ENCODE data around the gene SPAG16. TPM values are rescaled to one million over a fixed set of nuclear protein-coding genes. Genes with fewer than 3 reads are reported as not detected.

SPAG16 gene
- total and polyA plus RNA-seq, 5 donors, result 19.9 to 28.7 (median 23.2) TPM

GRCh38 chr2:214341646-214342045 lies 1057.4 kb downstream of the SPAG16 start:
- WGBS, result 46% methylated on average over 2 of the region's 2 CpGs
- intact Hi-C loops (cut with DNase I), result no loop called here
- no peak for ATAC-seq
- DNase-seq, result no peak
- no peaks in the 10 kb centered on the region for H3K9me3 ChIP-seq (ENCODE audit: control insufficient read depth, low read length)
- H3K4me3 ChIP-seq (ENCODE audit: low read length), result no peak overlapping the region
- H3K4me1 ChIP-seq (ENCODE audit: control insufficient read depth, insufficient read depth, low read length), result no peaks in the 10 kb centered on the region
- H3K27me3 ChIP-seq (ENCODE audit: control insufficient read depth, insufficient read depth), result no peaks in the 10 kb centered on the region
- no peak overlapping the region for H3K27ac ChIP-seq (ENCODE audit: low read length)

GRCh38 chr2:214358506-214358905 lies 1074.2 kb downstream of the SPAG16 start:
- WGBS, result 57% methylated on average over 1 of the region's 1 CpG
- Histone ChIP-seq H3K9me3 (ENCODE audit: control insufficient read depth, low read length) (no peaks in the 10 kb centered on the region), H3K27ac (ENCODE audit: low read length) (no peak overlapping the region), H3K4me3 (ENCODE audit: low read length) (no peak overlapping the region), H3K27me3 (ENCODE audit: control insufficient read depth, insufficient read depth) (no peaks in the 10 kb centered on the region), H3K4me1 (ENCODE audit: control insufficient read depth, insufficient read depth, low read length) (no peaks in the 10 kb centered on the region)
- intact Hi-C loops (cut with DNase I), result no loop called here
- DNase-seq, result no peak
- no peak for ATAC-seq

- Histone ChIP-seq H3K9me3 (ENCODE audit: control insufficient read depth, low read length) (no peaks in the 10 kb centered on the region), H3K27ac (ENCODE audit: low read length) (no peak overlapping the region), H3K4me1 (ENCODE audit: control insufficient read depth, insufficient read depth, low read length) (no peaks in the 10 kb centered on the region), H3K4me3 (ENCODE audit: low read length) (no peak overlapping the region), H3K27me3 (ENCODE audit: control insufficient read depth, insufficient read depth) (no peaks in the 10 kb centered on the region)
- ATAC-seq (no peak), DNase-seq (no peak)
- 83% methylated on average over 4 of the region's 4 CpGs for WGBS
- intact Hi-C loops (cut with DNase I), result no loop called here
Observed at GRCh38 chr2:214361116-214361515, 1076.9 kb downstream of the SPAG16 start.

- Histone ChIP-seq H3K27ac (ENCODE audit: low read length) (no peak overlapping the region), H3K4me1 (ENCODE audit: control insufficient read depth, insufficient read depth, low read length) (no peaks in the 10 kb centered on the region), H3K27me3 (ENCODE audit: control insufficient read depth, insufficient read depth) (no peaks in the 10 kb centered on the region), H3K9me3 (ENCODE audit: control insufficient read depth, low read length) (no peaks in the 10 kb centered on the region), H3K4me3 (ENCODE audit: low read length) (no peak overlapping the region)
- intact Hi-C loops (cut with DNase I), result no loop called here
- 70% methylated on average over 1 of the region's 1 CpG for WGBS
- DNase-seq (no peak), ATAC-seq (no peak)
Observed at GRCh38 chr2:214365549-214365948, 1081.3 kb downstream of the SPAG16 start.

GRCh38 chr2:214367171-214367570 lies 1082.9 kb downstream of the SPAG16 start:
- ATAC-seq (no peak), DNase-seq (no peak)
- 61% methylated on average over 3 of the region's 3 CpGs for WGBS
- Histone ChIP-seq H3K9me3 (ENCODE audit: control insufficient read depth, low read length) (no peaks in the 10 kb centered on the region), H3K27me3 (ENCODE audit: control insufficient read depth, insufficient read depth) (no peaks in the 10 kb centered on the region), H3K27ac (ENCODE audit: low read length) (no peak overlapping the region), H3K4me1 (ENCODE audit: control insufficient read depth, insufficient read depth, low read length) (no peaks in the 10 kb centered on the region), H3K4me3 (ENCODE audit: low read length) (no peak overlapping the region)
- intact Hi-C loops (cut with DNase I), result no loop called here

- intact Hi-C loops (cut with DNase I), result no loop called here
- ATAC-seq (no peak), DNase-seq (no peak)
- Histone ChIP-seq H3K27me3 (ENCODE audit: control insufficient read depth, insufficient read depth) (no peaks in the 10 kb centered on the region), H3K4me1 (ENCODE audit: control insufficient read depth, insufficient read depth, low read length) (no peaks in the 10 kb centered on the region), H3K27ac (ENCODE audit: low read length) (no peak overlapping the region), H3K9me3 (ENCODE audit: control insufficient read depth, low read length) (no peaks in the 10 kb centered on the region), H3K4me3 (ENCODE audit: low read length) (no peak overlapping the region)
- 80% methylated on average over 7 of the region's 7 CpGs for WGBS
Observed at GRCh38 chr2:214376618-214377285, 1092.5 kb downstream of the SPAG16 start.

- no peak overlapping the region for H3K4me3 ChIP-seq (ENCODE audit: low read length)
- H3K4me1 ChIP-seq (ENCODE audit: control insufficient read depth, insufficient read depth, low read length), result no peaks in the 10 kb centered on the region
- H3K27me3 ChIP-seq (ENCODE audit: control insufficient read depth, insufficient read depth), result no peaks in the 10 kb centered on the region
- DNase-seq (no peak), ATAC-seq (no peak)
- WGBS, result 84% methylated on average over 5 of the region's 5 CpGs
- no peak overlapping the region for H3K27ac ChIP-seq (ENCODE audit: low read length)
- intact Hi-C loops (cut with DNase I), result no loop called here
- H3K9me3 ChIP-seq (ENCODE audit: control insufficient read depth, low read length), result no peaks in the 10 kb centered on the region
Observed at GRCh38 chr2:214377286-214377624, 1093.0 kb downstream of the SPAG16 start.

GRCh38 chr2:214378455-214379103 lies 1094.3 kb downstream of the SPAG16 start:
- ATAC-seq, result no peak
- intact Hi-C loops (cut with DNase I), result no loop called here
- Histone ChIP-seq H3K27me3 (ENCODE audit: control insufficient read depth, insufficient read depth) (no peaks in the 10 kb centered on the region), H3K4me3 (ENCODE audit: low read length) (no peak overlapping the region), H3K9me3 (ENCODE audit: control insufficient read depth, low read length) (no peaks in the 10 kb centered on the region), H3K4me1 (ENCODE audit: control insufficient read depth, insufficient read depth, low read length) (no peaks in the 10 kb centered on the region), H3K27ac (ENCODE audit: low read length) (no peak overlapping the region)
- WGBS, result 49% methylated on average over 3 of the region's 3 CpGs
- DNase-seq, result no peak

- H3K27me3 ChIP-seq (ENCODE audit: control insufficient read depth, insufficient read depth), result no peaks in the 10 kb centered on the region
- no peak overlapping the region for H3K4me3 ChIP-seq (ENCODE audit: low read length)
- ATAC-seq (no peak), DNase-seq (no peak)
- no peaks in the 10 kb centered on the region for H3K9me3 ChIP-seq (ENCODE audit: control insufficient read depth, low read length)
- no peak overlapping the region for H3K27ac ChIP-seq (ENCODE audit: low read length)
- H3K4me1 ChIP-seq (ENCODE audit: control insufficient read depth, insufficient read depth, low read length), result no peaks in the 10 kb centered on the region
- WGBS, result 86% methylated on average over 1 of the region's 1 CpG
- intact Hi-C loops (cut with DNase I), result no loop called here
Observed at GRCh38 chr2:214379227-214379626, 1095.0 kb downstream of the SPAG16 start.

- DNase-seq (no peak), ATAC-seq (no peak)
- no peaks in the 10 kb centered on the region for H3K9me3 ChIP-seq (ENCODE audit: control insufficient read depth, low read length)
- intact Hi-C loops (cut with DNase I), result no loop called here
- WGBS, result 62% methylated on average over 5 of the region's 5 CpGs
- no peaks in the 10 kb centered on the region for H3K4me1 ChIP-seq (ENCODE audit: control insufficient read depth, insufficient read depth, low read length)
- no peak overlapping the region for H3K4me3 ChIP-seq (ENCODE audit: low read length)
- H3K27ac ChIP-seq (ENCODE audit: low read length), result no peak overlapping the region
- H3K27me3 ChIP-seq (ENCODE audit: control insufficient read depth, insufficient read depth), result no peaks in the 10 kb centered on the region
Observed at GRCh38 chr2:214380681-214381080, 1096.4 kb downstream of the SPAG16 start.

GRCh38 chr2:214382229-214382628 lies 1098.0 kb downstream of the SPAG16 start:
- WGBS, result 52% methylated on average over 2 of the region's 2 CpGs
- Histone ChIP-seq H3K27ac (ENCODE audit: low read length) (no peak overlapping the region), H3K4me3 (ENCODE audit: low read length) (no peak overlapping the region), H3K27me3 (ENCODE audit: control insufficient read depth, insufficient read depth) (no peaks in the 10 kb centered on the region), H3K4me1 (ENCODE audit: control insufficient read depth, insufficient read depth, low read length) (no peaks in the 10 kb centered on the region), H3K9me3 (ENCODE audit: control insufficient read depth, low read length) (no peaks in the 10 kb centered on the region)
- ATAC-seq (no peak), DNase-seq (no peak)
- intact Hi-C loops (cut with DNase I), result no loop called here

- intact Hi-C loops (cut with DNase I), result no loop called here
- Histone ChIP-seq H3K9me3 (ENCODE audit: control insufficient read depth, low read length) (no peaks in the 10 kb centered on the region), H3K4me1 (ENCODE audit: control insufficient read depth, insufficient read depth, low read length) (no peaks in the 10 kb centered on the region), H3K4me3 (ENCODE audit: low read length) (no peak overlapping the region), H3K27ac (ENCODE audit: low read length) (no peak overlapping the region), H3K27me3 (ENCODE audit: control insufficient read depth, insufficient read depth) (no peaks in the 10 kb centered on the region)
- ATAC-seq, result no peak
- DNase-seq, result no peak
- 81% methylated on average over 2 of the region's 2 CpGs for WGBS
Observed at GRCh38 chr2:214386720-214387119, 1102.5 kb downstream of the SPAG16 start.

All from right cardiac atrium (tissue), 5 donors.